Duodenal mucosa (tissue), 2 donors: ENCODE measurements around the gene MAL.

ENCODE experiments used
- H3K27ac ChIP-seq: one replicate; pipeline ENCODE4 v1.7.0; 2013; ENCODE audit warnings: low read depth, low read length
- H3K27me3 ChIP-seq, 2 donors: one replicate each; pipeline ENCODE4 v1.7.0; 2013; ENCODE audit warnings: low read length in 2 of 2, control low read depth in 1 of 2; ENCODE audit not compliant: insufficient read depth in 2 of 2, control insufficient read depth in 1 of 2
- H3K36me3 ChIP-seq, 2 donors: one replicate each; pipeline ENCODE4 v1.7.0; 2013; ENCODE audit warnings: low read length in 2 of 2, control low read depth in 1 of 2; ENCODE audit not compliant: insufficient read depth in 2 of 2, control insufficient read depth in 1 of 2
- H3K4me1 ChIP-seq, 2 donors: one replicate each; pipeline ENCODE4 v1.7.0; 2013; ENCODE audit warnings: low read length in 2 of 2, control low read depth in 1 of 2; ENCODE audit not compliant: insufficient read depth in 2 of 2, control insufficient read depth in 1 of 2
- H3K4me3 ChIP-seq, 2 donors: one replicate each; pipeline ENCODE4 v1.7.0; 2013; ENCODE audit warnings: low read length in 2 of 2, low read depth in 1 of 2
- H3K9ac ChIP-seq, 2 donors: one replicate each; pipeline ENCODE4 v1.7.0; 2013; ENCODE audit warnings: low read length in 2 of 2, low read depth in 1 of 2
- H3K9me3 ChIP-seq, 2 donors: one replicate each; pipeline ENCODE4 v1.7.0; 2013; ENCODE audit warnings: low read length in 2 of 2, control low read depth in 1 of 2; ENCODE audit not compliant: control insufficient read depth in 1 of 2

MAL gene

GRCh38 chr2:95022309-95023221, 2.9 kb upstream of the MAL start:
- Histone ChIP-seq H3K9me3 (no peaks in the 10 kb centered on the region), H3K27me3 (peaks cover 36 to 46% of the 10 kb centered on the region in 2 donors), H3K4me3 (no peak overlapping the region), H3K9ac (no peak overlapping the region), H3K36me3 (no peaks in the 10 kb centered on the region), H3K4me1 (peaks cover 0 to 5% of the 10 kb centered on the region in 2 donors), H3K27ac (no peak overlapping the region)

GRCh38 chr2:95023222-95023597, 2.3 kb upstream of the MAL start:
- Histone ChIP-seq H3K9me3 (no peaks in the 10 kb centered on the region), H3K27me3 (peaks cover 39 to 46% of the 10 kb centered on the region in 2 donors), H3K36me3 (no peaks in the 10 kb centered on the region), H3K27ac (no peak overlapping the region), H3K9ac (no peak overlapping the region), H3K4me3 (no peak overlapping the region), H3K4me1 (peaks cover 0 to 5% of the 10 kb centered on the region in 2 donors)

- Histone ChIP-seq H3K9me3 (no peaks in the 10 kb centered on the region), H3K36me3 (no peaks in the 10 kb centered on the region), H3K9ac (no peak overlapping the region), H3K27me3 (peaks cover 43 to 46% of the 10 kb centered on the region in 2 donors), H3K27ac (no peak overlapping the region), H3K4me1 (peaks cover 0 to 5% of the 10 kb centered on the region in 2 donors), H3K4me3 (no peak overlapping the region)
These were observed 1.1 kb upstream of the MAL start for GRCh38 chr2:95024371-95024770.

- no peak overlapping the region for H3K4me3 ChIP-seq
- peaks cover 46 to 49% of the 10 kb centered on the region in 2 donors for H3K27me3 ChIP-seq
- H3K36me3 ChIP-seq, result no peaks in the 10 kb centered on the region
- peaks cover 0 to 5% of the 10 kb centered on the region in 2 donors for H3K4me1 ChIP-seq
- H3K9me3 ChIP-seq, result no peaks in the 10 kb centered on the region
- no peak overlapping the region for H3K27ac ChIP-seq
- no peak overlapping the region for H3K9ac ChIP-seq
These were observed 525 bp upstream of the MAL start for GRCh38 chr2:95024960-95025405.

GRCh38 chr2:95026471-95027368, 1.2 kb downstream of the MAL start:
- peaks cover 43 to 50% of the 10 kb centered on the region in 2 donors for H3K27me3 ChIP-seq
- peak overlapping the region in 1 of 2 donors; percentile 35 for H3K4me3 ChIP-seq
- H3K9me3 ChIP-seq, result no peaks in the 10 kb centered on the region
- H3K4me1 ChIP-seq, result peaks cover 0 to 5% of the 10 kb centered on the region in 2 donors
- H3K27ac ChIP-seq, result no peak overlapping the region
- no peak overlapping the region for H3K9ac ChIP-seq
- no peaks in the 10 kb centered on the region for H3K36me3 ChIP-seq

- Histone ChIP-seq H3K9ac (no peak overlapping the region), H3K4me1 (peaks cover 0 to 5% of the 10 kb centered on the region in 2 donors), H3K4me3 (no peak overlapping the region), H3K27ac (no peak overlapping the region), H3K9me3 (no peaks in the 10 kb centered on the region), H3K27me3 (peaks cover 42 to 51% of the 10 kb centered on the region in 2 donors), H3K36me3 (no peaks in the 10 kb centered on the region)
These were observed 1.8 kb downstream of the MAL start for GRCh38 chr2:95027369-95027720.

- Histone ChIP-seq H3K27ac (no peak overlapping the region), H3K36me3 (no peaks in the 10 kb centered on the region), H3K27me3 (peaks cover 30 to 36% of the 10 kb centered on the region in 2 donors), H3K9me3 (no peaks in the 10 kb centered on the region), H3K4me3 (no peak overlapping the region), H3K4me1 (peaks cover 0 to 5% of the 10 kb centered on the region in 2 donors), H3K9ac (no peak overlapping the region)
These were observed 4.4 kb downstream of the MAL start for GRCh38 chr2:95029898-95030341.

- no peak overlapping the region for H3K27ac ChIP-seq
These were observed 5.0 kb downstream of the MAL start for GRCh38 chr2:95030496-95030895.

GRCh38 chr2:95031076-95031725, 5.7 kb downstream of the MAL start:
- peaks cover 19 to 26% of the 10 kb centered on the region in 2 donors for H3K27me3 ChIP-seq
- H3K27ac ChIP-seq, result no peak overlapping the region
- H3K4me1 ChIP-seq, result peaks cover 0 to 5% of the 10 kb centered on the region in 2 donors

More at GRCh38 chr2:95030496-95030895, 5.0 kb downstream of the MAL start:
- H3K36me3 ChIP-seq, result no peaks in the 10 kb centered on the region
- no peak overlapping the region for H3K9ac ChIP-seq
- H3K27me3 ChIP-seq, result peaks cover 26 to 33% of the 10 kb centered on the region in 2 donors
- peaks cover 0 to 5% of the 10 kb centered on the region in 2 donors for H3K4me1 ChIP-seq
- H3K4me3 ChIP-seq, result no peak overlapping the region
- H3K9me3 ChIP-seq, result no peaks in the 10 kb centered on the region

More at GRCh38 chr2:95031076-95031725, 5.7 kb downstream of the MAL start:
- H3K9me3 ChIP-seq, result no peaks in the 10 kb centered on the region
- H3K9ac ChIP-seq, result no peak overlapping the region
- H3K4me3 ChIP-seq, result no peak overlapping the region
- no peaks in the 10 kb centered on the region for H3K36me3 ChIP-seq
